ENCODE results near the gene FOXI2. TPM values are rescaled to one million over a fixed set of nuclear protein-coding genes. Genes with fewer than 3 reads are reported as not detected.

The FOXI2 gene
- total RNA-seq, 4 donors from 2014 or later: 0.59 to 0.87 TPM; not detected in 2

- no peak overlapping the region for H3K4me3 ChIP-seq
- no peaks in the 10 kb centered on the region for H3K27me3 ChIP-seq
- TF ChIP-seq CTCF (IDR thresholded peaks at IDR 0.05) (no peak), EP300 (IDR thresholded peaks at IDR 0.05) (no peak), POLR2A (IDR thresholded peaks at IDR 0.05) (no peak)
- no peaks in the 10 kb centered on the region for H3K9me3 ChIP-seq
- no peak for DNase-seq (ENCODE audit: low spot score in 2 of 2)
- H3K27ac ChIP-seq: no peak overlapping the region
- no peaks in the 10 kb centered on the region for H3K36me3 ChIP-seq
- WGBS, 2 donors: 71 to 72% methylated on average over 2 of the region's 2 CpGs
- no peaks in the 10 kb centered on the region for H3K4me1 ChIP-seq
Observed at GRCh38 chr10:127776816-127777215, 39.8 kb downstream of the FOXI2 start.

- no peak overlapping the region for H3K27ac ChIP-seq
- H3K27me3 ChIP-seq: no peaks in the 10 kb centered on the region
- no peaks in the 10 kb centered on the region for H3K36me3 ChIP-seq
- 63 to 83% methylated on average over 1 of the region's 1 CpG for WGBS, 2 donors
- H3K4me3 ChIP-seq: no peak overlapping the region
- no peaks in the 10 kb centered on the region for H3K4me1 ChIP-seq
- DNase-seq (ENCODE audit: low spot score in 2 of 2): no peak
- TF ChIP-seq CTCF (IDR thresholded peaks at IDR 0.05) (no peak), POLR2A (IDR thresholded peaks at IDR 0.05) (no peak), EP300 (IDR thresholded peaks at IDR 0.05) (no peak)
- H3K9me3 ChIP-seq: peaks cover 0 to 14% (median 0%) of the 10 kb centered on the region in 4 donors
Observed at GRCh38 chr10:127781412-127781811, 44.4 kb downstream of the FOXI2 start.

DNA sequence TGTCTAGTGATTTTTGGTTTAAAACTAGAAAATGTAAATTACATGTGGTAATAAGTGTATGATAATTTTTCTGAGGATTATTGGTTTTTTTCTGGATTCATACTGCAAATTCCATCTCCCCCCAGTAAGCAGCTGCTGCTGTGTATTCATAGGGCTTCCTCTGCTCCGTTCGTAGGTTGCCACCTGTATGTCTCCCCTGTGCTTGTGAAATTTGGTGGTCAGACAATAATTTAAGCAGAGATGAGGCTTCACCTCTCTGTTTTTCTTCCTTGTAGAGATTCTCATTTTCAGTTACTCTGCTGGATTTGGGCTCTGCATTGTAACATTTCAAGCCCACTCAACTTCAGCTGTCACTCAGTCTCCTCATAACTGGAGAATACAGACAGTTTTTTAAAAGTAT, 50.9 kb downstream of the FOXI2 start:
- H3K4me1 ChIP-seq: no peaks in the 10 kb centered on the region
- WGBS, 2 donors: 88 to 90% methylated on average over 2 of the region's 2 CpGs
- no peak for DNase-seq (ENCODE audit: low spot score in 2 of 2)
- no peaks in the 10 kb centered on the region for H3K36me3 ChIP-seq
- H3K27me3 ChIP-seq: no peaks in the 10 kb centered on the region
- TF ChIP-seq EP300 (IDR thresholded peaks at IDR 0.05) (no peak), POLR2A (IDR thresholded peaks at IDR 0.05) (no peak), CTCF (IDR thresholded peaks at IDR 0.05) (no peak)
- H3K4me3 ChIP-seq: no peak overlapping the region
- peaks cover 0 to 28% (median 0%) of the 10 kb centered on the region in 4 donors for H3K9me3 ChIP-seq
- no peak overlapping the region for H3K27ac ChIP-seq

DNA sequence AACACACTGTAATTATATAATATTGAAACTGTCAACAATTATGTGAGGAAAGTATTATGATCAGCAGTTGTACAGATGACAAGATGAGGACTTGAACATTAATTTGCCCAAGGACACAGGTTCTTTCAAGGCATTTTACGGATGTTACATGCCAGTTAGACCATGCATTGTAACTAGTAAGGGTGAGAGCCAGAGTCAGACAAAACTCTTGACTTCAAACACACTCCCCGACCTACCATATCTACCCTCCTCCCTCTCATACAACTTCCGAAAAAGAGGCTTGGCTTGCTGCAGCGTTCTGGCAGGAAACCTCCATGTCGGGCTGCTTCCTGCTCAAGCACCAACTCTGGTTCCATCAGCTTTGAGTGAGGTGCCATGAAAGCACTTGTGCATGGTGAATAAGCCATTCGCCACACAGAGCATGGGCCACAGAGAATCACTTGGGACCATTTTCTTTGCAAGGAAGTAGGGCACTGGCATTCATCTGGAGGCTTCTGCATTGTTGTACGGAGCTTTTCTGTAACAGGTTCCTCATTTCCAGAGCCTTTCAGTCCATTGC, 53.2 kb downstream of the FOXI2 start:
- no peak for TF ChIP-seq EP300 (IDR thresholded peaks at IDR 0.05)
- TF ChIP-seq POLR2A (IDR thresholded peaks at IDR 0.05): no peak
- TF ChIP-seq CTCF (IDR thresholded peaks at IDR 0.05): no peak
- DNase-seq (ENCODE audit: low spot score in 2 of 2): no peak
- no peak overlapping the region for H3K4me3 ChIP-seq
- WGBS, 2 donors: 52 to 53% methylated on average over 7 of the region's 7 CpGs
- no peak overlapping the region for H3K27ac ChIP-seq
- H3K36me3 ChIP-seq: no peaks in the 10 kb centered on the region
- peaks cover 0 to 22% (median 0%) of the 10 kb centered on the region in 4 donors for H3K9me3 ChIP-seq
- no peaks in the 10 kb centered on the region for H3K27me3 ChIP-seq
- H3K4me1 ChIP-seq: no peaks in the 10 kb centered on the region

Other genes starting within 250 kb of the FOXI2 start
- not detected for gene NPS, start 187.9 kb upstream of the FOXI2 start, total RNA-seq
- not detected for gene CLRN3, start 155.8 kb downstream of the FOXI2 start, total RNA-seq
- 10 to 100 TPM; 19.0 to 38.1 (median 25.8) TPM for gene PTPRE, start 169.9 kb downstream of the FOXI2 start, total RNA-seq

All from tibial nerve (tissue), 4 donors.